Measurements from ENCODE around the gene CLEC4D. TPM values are rescaled to one million over a fixed set of nuclear protein-coding genes. Genes with fewer than 3 reads are reported as not detected.

CLEC4D gene
- polyA plus RNA-seq, 1 of the 3 experiments (the other 2 are of a cell fraction): not detected

- Histone ChIP-seq H3K9me3 (no peaks in the 10 kb centered on the region), H3K4me2 (no peak overlapping the region), H3K9me2 (no peaks in the 10 kb centered on the region), H3F3A (replicated peaks; ENCODE audit: insufficient read depth) (no peaks in the 10 kb centered on the region), H3K36me3 (replicated peaks in 1 of 2; ENCODE audit: control insufficient read depth in 1 of 2, insufficient read depth in 2 of 2, low read length in 1 of 2) (no peaks in the 10 kb centered on the region), H2AFZ (ENCODE audit: low read depth) (no peak overlapping the region), H3K27ac (ENCODE audit: low read depth in 2 of 2, low read length in 1 of 2) (no peak overlapping the region), H4K20me1 (ENCODE audit: insufficient read depth) (no peaks in the 10 kb centered on the region), H3K27me3 (ENCODE audit: insufficient read depth) (no peaks in the 10 kb centered on the region), H3K9ac (no peak overlapping the region), H3K4me1 (ENCODE audit: control insufficient read depth in 1 of 2, insufficient read depth in 2 of 2, low read depth in 1 of 2, low read length in 1 of 2) (no peaks in the 10 kb centered on the region), H3K4me3 (ENCODE audit: low read depth in 2 of 2, low read length in 1 of 2) (no peak overlapping the region), H3K79me2 (ENCODE audit: insufficient read depth) (no peaks in the 10 kb centered on the region)
- ChIA-PET CTCF (no interaction called here), POLR2A (no interaction called here)
- TF ChIP-seq, protein P1, sequence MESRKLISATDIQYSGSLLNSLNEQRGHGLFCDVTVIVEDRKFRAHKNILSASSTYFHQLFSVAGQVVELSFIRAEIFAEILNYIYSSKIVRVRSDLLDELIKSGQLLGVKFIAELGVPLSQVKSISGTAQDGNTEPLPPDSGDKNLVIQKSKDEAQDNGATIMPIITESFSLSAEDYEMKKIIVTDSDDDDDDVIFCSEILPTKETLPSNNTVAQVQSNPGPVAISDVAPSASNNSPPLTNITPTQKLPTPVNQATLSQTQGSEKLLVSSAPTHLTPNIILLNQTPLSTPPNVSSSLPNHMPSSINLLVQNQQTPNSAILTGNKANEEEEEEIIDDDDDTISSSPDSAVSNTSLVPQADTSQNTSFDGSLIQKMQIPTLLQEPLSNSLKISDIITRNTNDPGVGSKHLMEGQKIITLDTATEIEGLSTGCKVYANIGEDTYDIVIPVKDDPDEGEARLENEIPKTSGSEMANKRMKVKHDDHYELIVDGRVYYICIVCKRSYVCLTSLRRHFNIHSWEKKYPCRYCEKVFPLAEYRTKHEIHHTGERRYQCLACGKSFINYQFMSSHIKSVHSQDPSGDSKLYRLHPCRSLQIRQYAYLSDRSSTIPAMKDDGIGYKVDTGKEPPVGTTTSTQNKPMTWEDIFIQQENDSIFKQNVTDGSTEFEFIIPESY (IDR thresholded peaks at IDR 0.05; ENCODE audit: borderline replicate concordance, low read depth): no peak
- TF ChIP-seq CHD2 (IDR thresholded peaks at IDR 0.05; ENCODE audit: low read length, partially characterized antibody) (no peak), NFIC (IDR thresholded peaks at IDR 0.05; ENCODE audit: borderline replicate concordance) (no peak), TEAD4 (IDR thresholded peaks at IDR 0.05; ENCODE audit: borderline replicate concordance, insufficient read depth) (no peak), CTCF (IDR thresholded peaks at IDR 0.05) (no peak), TAF1 (IDR thresholded peaks at IDR 0.05; ENCODE audit: borderline replicate concordance, low read depth, low read length) (no peak), ELF1 (IDR thresholded peaks at IDR 0.05) (no peak), FOXM1 (IDR thresholded peaks at IDR 0.05; ENCODE audit: low read depth) (no peak), FOSL2 (IDR thresholded peaks at IDR 0.05; ENCODE audit: borderline replicate concordance, low read depth) (no peak), RFX5 (IDR thresholded peaks at IDR 0.05; ENCODE audit: low read length) (no peak), SMC3 (IDR thresholded peaks at IDR 0.05; ENCODE audit: low read depth, low read length) (no peak), RXRA (IDR thresholded peaks at IDR 0.05; ENCODE audit: borderline replicate concordance, low read depth) (no peak)
- TF ChIP-seq, protein P2, sequence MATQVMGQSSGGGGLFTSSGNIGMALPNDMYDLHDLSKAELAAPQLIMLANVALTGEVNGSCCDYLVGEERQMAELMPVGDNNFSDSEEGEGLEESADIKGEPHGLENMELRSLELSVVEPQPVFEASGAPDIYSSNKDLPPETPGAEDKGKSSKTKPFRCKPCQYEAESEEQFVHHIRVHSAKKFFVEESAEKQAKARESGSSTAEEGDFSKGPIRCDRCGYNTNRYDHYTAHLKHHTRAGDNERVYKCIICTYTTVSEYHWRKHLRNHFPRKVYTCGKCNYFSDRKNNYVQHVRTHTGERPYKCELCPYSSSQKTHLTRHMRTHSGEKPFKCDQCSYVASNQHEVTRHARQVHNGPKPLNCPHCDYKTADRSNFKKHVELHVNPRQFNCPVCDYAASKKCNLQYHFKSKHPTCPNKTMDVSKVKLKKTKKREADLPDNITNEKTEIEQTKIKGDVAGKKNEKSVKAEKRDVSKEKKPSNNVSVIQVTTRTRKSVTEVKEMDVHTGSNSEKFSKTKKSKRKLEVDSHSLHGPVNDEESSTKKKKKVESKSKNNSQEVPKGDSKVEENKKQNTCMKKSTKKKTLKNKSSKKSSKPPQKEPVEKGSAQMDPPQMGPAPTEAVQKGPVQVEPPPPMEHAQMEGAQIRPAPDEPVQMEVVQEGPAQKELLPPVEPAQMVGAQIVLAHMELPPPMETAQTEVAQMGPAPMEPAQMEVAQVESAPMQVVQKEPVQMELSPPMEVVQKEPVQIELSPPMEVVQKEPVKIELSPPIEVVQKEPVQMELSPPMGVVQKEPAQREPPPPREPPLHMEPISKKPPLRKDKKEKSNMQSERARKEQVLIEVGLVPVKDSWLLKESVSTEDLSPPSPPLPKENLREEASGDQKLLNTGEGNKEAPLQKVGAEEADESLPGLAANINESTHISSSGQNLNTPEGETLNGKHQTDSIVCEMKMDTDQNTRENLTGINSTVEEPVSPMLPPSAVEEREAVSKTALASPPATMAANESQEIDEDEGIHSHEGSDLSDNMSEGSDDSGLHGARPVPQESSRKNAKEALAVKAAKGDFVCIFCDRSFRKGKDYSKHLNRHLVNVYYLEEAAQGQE (IDR thresholded peaks at IDR 0.05; ENCODE audit: low read depth, low read length): no peak
- TF ChIP-seq, protein P3, sequence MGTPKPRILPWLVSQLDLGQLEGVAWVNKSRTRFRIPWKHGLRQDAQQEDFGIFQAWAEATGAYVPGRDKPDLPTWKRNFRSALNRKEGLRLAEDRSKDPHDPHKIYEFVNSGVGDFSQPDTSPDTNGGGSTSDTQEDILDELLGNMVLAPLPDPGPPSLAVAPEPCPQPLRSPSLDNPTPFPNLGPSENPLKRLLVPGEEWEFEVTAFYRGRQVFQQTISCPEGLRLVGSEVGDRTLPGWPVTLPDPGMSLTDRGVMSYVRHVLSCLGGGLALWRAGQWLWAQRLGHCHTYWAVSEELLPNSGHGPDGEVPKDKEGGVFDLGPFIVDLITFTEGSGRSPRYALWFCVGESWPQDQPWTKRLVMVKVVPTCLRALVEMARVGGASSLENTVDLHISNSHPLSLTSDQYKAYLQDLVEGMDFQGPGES (IDR thresholded peaks at IDR 0.05; ENCODE audit: low read depth, low read length): no peak
- TF ChIP-seq, protein P4, sequence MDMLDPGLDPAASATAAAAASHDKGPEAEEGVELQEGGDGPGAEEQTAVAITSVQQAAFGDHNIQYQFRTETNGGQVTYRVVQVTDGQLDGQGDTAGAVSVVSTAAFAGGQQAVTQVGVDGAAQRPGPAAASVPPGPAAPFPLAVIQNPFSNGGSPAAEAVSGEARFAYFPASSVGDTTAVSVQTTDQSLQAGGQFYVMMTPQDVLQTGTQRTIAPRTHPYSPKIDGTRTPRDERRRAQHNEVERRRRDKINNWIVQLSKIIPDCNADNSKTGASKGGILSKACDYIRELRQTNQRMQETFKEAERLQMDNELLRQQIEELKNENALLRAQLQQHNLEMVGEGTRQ (IDR thresholded peaks at IDR 0.05; ENCODE audit: borderline replicate concordance, low read depth, low read length): no peak
- no peak for DNase-seq
Measured at GRCh38 chr12:8483079-8483478, 30.2 kb upstream of the CLEC4D start.

Data from SK-N-SH (cell line).